DMS153 treated with DMSO at 0.1 percent for 48 hours (cell line): Measurements from ENCODE around the gene ZC3H8.
"Not testable (repeated sequence)": the region's sequence is repeated elsewhere in the genome, so short reads cannot be mapped to it uniquely, and the experiment has no call there.

Experiments used
- DNase-seq: peaks from one replicate; lab custom pipeline; 2025; ENCODE audit not compliant: unreplicated experiment; lab: John Stamatoyannopoulos, UW

ZC3H8 gene

GRCh38 chr2:112260295-112260625 lies 5.4 kb upstream of the ZC3H8 start:
- no peak for DNase-seq

- DNase-seq: peak; percentile 24
These were observed 4.9 kb upstream of the ZC3H8 start for GRCh38 chr2:112259509-112260294.

DNA sequence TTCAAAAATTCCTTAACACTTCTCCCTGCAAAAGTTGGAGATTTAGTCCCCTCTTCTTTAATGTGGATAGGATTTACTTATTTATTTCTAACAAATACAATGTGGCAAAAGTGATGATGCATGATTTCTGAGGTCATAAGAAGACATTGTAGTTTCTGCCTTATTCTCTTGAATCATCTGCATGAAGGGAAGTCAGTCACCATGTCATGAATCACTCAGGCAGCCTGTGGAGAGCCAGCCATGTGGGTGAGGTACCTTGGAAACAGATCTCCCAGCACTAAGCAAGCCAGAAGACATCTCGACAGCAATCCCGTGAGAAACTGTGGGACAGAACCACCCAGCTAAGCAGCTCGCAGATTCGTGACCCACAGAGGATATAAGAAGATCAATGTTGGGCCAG lies 2.7 kb upstream of the ZC3H8 start:
- no peak for DNase-seq

- DNase-seq: no peak
These were observed 1.8 kb upstream of the ZC3H8 start for GRCh38 chr2:112256654-112257053.

- DNase-seq: no peak
These were observed 1.0 kb upstream of the ZC3H8 start for GRCh38 chr2:112255875-112256274.

DNA sequence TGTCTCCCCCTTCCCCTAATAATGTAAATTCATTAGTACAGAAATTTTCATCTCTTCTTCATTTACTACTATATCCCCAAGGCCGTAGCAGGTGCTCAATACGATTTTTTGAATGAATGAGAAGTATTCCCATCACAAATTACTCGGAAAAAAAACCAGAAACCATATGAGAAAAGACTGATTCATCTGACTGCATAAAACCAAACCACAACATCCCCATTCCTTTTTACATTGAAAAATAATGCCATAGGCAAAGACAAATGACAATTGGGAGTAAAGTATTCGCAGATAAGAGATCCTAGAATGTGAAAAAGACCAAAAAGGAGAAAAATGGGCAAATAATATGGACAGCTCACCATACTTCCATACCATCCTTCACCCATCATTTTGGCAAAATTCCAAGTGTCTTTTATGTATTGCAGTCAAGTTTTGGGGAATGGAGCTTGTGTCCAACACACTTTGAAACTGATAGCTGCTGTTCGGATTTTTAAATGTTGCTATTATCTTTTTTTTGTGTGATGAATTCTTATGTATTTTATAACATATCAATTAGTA lies 1.5 kb downstream of the ZC3H8 start:
- DNase-seq: no peak

DNA sequence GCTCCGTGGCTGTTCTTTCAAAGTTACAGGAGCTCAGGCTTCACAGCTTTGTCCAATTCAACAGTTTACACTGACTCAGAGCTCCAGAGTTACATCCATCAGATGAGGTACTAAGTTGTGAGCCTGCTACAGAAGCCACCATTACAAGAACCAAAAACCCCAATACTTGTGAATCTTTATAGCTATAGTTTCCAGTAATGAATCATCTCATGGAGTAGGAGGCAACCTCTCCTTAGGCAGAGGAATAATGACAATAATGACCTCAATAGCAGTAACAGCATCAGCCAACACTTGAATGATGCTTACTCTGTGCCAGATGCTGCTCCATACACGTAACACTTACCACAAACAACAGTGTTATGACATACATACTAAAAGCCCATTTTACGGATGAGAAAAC lies 3.6 kb downstream of the ZC3H8 start:
- DNase-seq: no peak

GRCh38 chr2:112244854-112245253 lies 10.0 kb downstream of the ZC3H8 start:
- no peak for DNase-seq

GRCh38 chr2:112243233-112243632 lies 11.6 kb downstream of the ZC3H8 start:
- DNase-seq: no peak

GRCh38 chr2:112242384-112242783 lies 12.5 kb downstream of the ZC3H8 start:
- DNase-seq: no peak

GRCh38 chr2:112239862-112240261 lies 15.0 kb downstream of the ZC3H8 start:
- DNase-seq: no peak

DNA sequence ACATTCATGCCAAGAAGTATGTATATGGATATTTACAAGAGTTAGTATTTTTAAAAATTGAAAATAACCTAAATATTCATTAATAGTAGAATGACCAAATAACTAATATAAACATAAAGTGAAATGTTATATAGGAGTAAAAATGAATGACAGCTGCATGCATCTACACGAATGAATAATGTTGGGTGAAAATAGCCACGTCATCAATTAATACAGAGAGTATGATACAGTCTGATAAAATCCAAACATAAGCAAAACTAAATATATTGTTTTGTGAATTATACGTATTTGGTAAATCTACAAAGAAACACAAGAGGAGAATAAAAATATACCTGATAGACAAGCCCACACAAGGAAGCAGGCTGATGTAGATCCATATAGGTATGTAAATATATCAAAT lies 24.5 kb downstream of the ZC3H8 start:
- DNase-seq: no peak

- DNase-seq: peak; percentile 76
These were observed 25.5 kb downstream of the ZC3H8 start for GRCh38 chr2:112229348-112229747.

DNA sequence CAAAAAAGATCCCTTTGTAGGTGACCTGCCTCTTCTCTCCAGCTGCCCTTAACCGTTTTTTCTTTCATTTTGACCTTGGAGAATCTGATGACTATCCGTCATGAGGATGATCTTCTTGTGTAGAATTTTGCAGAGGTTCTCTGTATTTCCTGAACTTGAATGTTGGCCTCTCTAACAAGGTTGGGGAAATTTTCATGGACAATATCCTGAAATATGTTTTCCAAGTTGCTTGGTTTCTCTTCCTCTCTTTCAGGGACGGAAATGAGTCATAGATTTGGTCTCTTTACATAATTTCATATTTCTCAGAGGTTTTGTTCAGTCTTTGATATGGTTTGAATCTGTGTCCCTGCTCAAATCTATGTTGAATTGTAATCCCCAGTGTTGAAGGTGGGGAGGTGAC lies 34.0 kb downstream of the ZC3H8 start:
- no peak for DNase-seq

- DNase-seq: no peak
These were observed 34.7 kb downstream of the ZC3H8 start for GRCh38 chr2:112220186-112220585.

- DNase-seq: no peak
These were observed 37.0 kb downstream of the ZC3H8 start for GRCh38 chr2:112217854-112218253.

- DNase-seq: no peak
These were observed 38.7 kb downstream of the ZC3H8 start for GRCh38 chr2:112216167-112216566.

- DNase-seq: not testable (repeated sequence)
These were observed 46.9 kb downstream of the ZC3H8 start for GRCh38 chr2:112207905-112208304.

DNA sequence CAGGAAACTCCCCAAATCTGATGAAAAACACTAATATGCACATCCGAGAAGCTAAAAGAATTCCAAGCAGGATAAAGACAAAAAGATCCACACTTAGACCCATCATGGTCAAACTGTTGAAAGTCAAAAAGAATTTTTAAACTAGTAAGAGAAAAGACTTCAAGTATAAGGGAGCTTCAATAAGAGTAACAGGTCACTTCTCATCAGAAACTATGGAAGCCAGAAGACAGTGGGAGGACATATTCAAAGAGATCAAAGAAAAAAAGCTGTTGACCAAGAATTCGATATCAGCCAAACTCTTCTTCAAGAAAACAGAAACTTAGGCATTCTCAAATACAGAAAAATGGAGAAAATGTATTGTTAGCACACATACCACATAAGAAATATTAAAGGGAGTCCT lies 50.4 kb downstream of the ZC3H8 start:
- DNase-seq: peak; percentile 6

- no peak for DNase-seq
These were observed 53.0 kb downstream of the ZC3H8 start for GRCh38 chr2:112201696-112202430.

DNA sequence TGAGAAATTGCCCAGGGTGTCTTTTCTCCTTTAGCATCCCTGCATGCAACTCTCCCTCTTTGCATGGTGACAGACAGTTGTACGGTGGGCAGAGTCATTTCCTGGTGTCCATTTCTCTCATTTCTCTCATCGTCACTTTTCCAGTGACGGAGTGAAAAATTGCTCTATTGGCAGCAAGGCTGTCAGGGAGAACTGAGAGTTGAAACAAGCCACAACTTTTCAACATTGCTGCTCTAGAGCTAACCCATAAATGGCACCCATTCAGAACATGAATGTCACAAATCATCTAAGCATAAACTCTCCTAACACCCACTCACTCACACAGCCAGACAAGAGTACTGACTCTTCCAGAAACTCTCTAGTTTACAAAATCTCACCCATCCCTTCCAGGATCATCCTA lies 55.7 kb downstream of the ZC3H8 start:
- no peak for DNase-seq

GRCh38 chr2:112198780-112199179 lies 56.1 kb downstream of the ZC3H8 start:
- DNase-seq: no peak
